Peyer's patch (tissue), 4 donors: ENCODE measurements around the gene SBF2.

Experiments used
- POLR2A ChIP-seq, 2 donors: fragments of 450-650 bp; IDR thresholded peaks; one replicate each; pipeline ENCODE4 v1.5.1; 2017; ENCODE audit warnings: antibody characterized with exemption in 2 of 2, mild to moderate bottlenecking in 2 of 2, moderate library complexity in 2 of 2
- TF ChIP-seq, protein P1 (sequence below), 6 experiments: fragments of 450-650 bp in 4 of 6; fragments of 200-600 bp in 2 of 6; sonication (generic) in 1 of 6; IDR thresholded peaks; one replicate each; pipeline ENCODE4 v1.5.1; 2017 to 2019; ENCODE audit warnings: antibody characterized with exemption in 6 of 6, mild to moderate bottlenecking in 3 of 6, moderate library complexity in 1 of 6

DNA sequence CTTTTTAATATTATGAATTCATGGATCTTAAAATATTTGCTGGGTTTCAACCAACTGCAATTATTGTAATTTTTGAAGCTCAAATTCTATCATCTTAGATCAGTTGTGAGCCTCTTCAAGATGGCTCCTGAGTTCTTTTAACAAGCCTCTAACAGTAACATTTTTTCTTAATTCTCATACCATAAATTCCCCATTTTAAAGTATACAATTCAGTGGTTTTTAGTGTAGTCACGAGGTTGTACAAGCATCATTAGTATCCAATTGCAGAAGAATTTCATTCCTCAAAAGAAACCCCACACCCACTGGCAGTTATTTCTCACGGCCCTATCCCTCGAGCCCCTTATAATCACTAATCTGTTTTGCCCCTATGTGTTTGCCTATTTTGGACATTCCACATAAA, 270.8 kb downstream of the SBF2 start:
- TF ChIP-seq, protein P1, sequence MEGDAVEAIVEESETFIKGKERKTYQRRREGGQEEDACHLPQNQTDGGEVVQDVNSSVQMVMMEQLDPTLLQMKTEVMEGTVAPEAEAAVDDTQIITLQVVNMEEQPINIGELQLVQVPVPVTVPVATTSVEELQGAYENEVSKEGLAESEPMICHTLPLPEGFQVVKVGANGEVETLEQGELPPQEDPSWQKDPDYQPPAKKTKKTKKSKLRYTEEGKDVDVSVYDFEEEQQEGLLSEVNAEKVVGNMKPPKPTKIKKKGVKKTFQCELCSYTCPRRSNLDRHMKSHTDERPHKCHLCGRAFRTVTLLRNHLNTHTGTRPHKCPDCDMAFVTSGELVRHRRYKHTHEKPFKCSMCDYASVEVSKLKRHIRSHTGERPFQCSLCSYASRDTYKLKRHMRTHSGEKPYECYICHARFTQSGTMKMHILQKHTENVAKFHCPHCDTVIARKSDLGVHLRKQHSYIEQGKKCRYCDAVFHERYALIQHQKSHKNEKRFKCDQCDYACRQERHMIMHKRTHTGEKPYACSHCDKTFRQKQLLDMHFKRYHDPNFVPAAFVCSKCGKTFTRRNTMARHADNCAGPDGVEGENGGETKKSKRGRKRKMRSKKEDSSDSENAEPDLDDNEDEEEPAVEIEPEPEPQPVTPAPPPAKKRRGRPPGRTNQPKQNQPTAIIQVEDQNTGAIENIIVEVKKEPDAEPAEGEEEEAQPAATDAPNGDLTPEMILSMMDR (IDR thresholded peaks at IDR 0.05), result no peak
- no peak for TF ChIP-seq POLR2A (IDR thresholded peaks at IDR 0.05)
